ENCODE data around the gene CDH4. TPM values are rescaled to one million over a fixed set of nuclear protein-coding genes. Genes with fewer than 3 reads are reported as not detected.
A peak's percentile ranks its signal among the peaks of the same experiment; 100 is the strongest.

The CDH4 gene
- total and polyA plus RNA-seq, 2 of the 13 experiments (the other 11 are each of a cell fraction or from before 2014, with no cell fraction given) = not detected

GRCh38 chr20:61966492-61967244, 714.6 kb downstream of the CDH4 start (continued):
- TF ChIP-seq ZNF263 (CRISPR knock-in tag; IDR thresholded peaks at IDR 0.05) (peak; percentile 32; the same call in 1 of the 2 replicates), ZNF546 (CRISPR knock-in tag; conservative IDR thresholded peaks at IDR 0.05) (peak; percentile 50; the same call in 1 of the 2 replicates), HMG20B (CRISPR knock-in tag; conservative IDR thresholded peaks at IDR 0.05) (no peak), RBFOX2 (IDR thresholded peaks at IDR 0.05; ENCODE audit: low read depth, low read length) (no peak), RXRB (CRISPR knock-in tag; IDR thresholded peaks at IDR 0.05; ENCODE audit: borderline replicate concordance) (peak; percentile 38; the same call in 1 of the 2 replicates), SP4 (CRISPR knock-in tag; IDR thresholded peaks at IDR 0.05) (peak; percentile 52; the same call in 1 of the 2 replicates), ZXDC (CRISPR knock-in tag; IDR thresholded peaks at IDR 0.05) (no peak; the same call in 1 of the 2 replicates), FOSL1 (CRISPR knock-in tag; IDR thresholded peaks at IDR 0.05; ENCODE audit: borderline replicate concordance) (no peak), MTA1 (CRISPR knock-in tag; IDR thresholded peaks at IDR 0.05; ENCODE audit: borderline replicate concordance) (peak; percentile 44; the same call in 1 of the 2 replicates), ZNF274 (CRISPR knock-in tag; IDR thresholded peaks at IDR 0.05) (0 out of 2 replicates have a peak, but pooled peaks have one; percentile 72), NR2F6 (IDR thresholded peaks at IDR 0.05) (peak; percentile 42; the same call in 1 of the 2 replicates), NR2F6 (CRISPR knock-in tag; IDR thresholded peaks at IDR 0.05) (peak; percentile 26), CBFB (CRISPR knock-in tag; IDR thresholded peaks at IDR 0.05) (no peak), TCF7L2 (IDR thresholded peaks at IDR 0.05; ENCODE audit: low read depth, low read length) (no peak), ZSCAN25 (CRISPR knock-in tag; IDR thresholded peaks at IDR 0.05) (peak; percentile 63; the same call in 1 of the 2 replicates), ZNF501 (CRISPR knock-in tag; IDR thresholded peaks at IDR 0.05) (0 out of 2 replicates have a peak, but pooled peaks have one; percentile 13), ZBTB26 (CRISPR knock-in tag; IDR thresholded peaks at IDR 0.05; ENCODE audit: borderline replicate concordance) (no peak), SUZ12 (IDR thresholded peaks at IDR 0.05; ENCODE audit: low read depth, low read length) (no peak), ZNF510 (CRISPR knock-in tag; IDR thresholded peaks at IDR 0.05; ENCODE audit: low read depth) (no peak), ZFP36 (IDR thresholded peaks at IDR 0.05; ENCODE audit: borderline replicate concordance, low read depth, low read length, partially characterized antibody) (peak; percentile 67), ADNP (CRISPR knock-in tag; IDR thresholded peaks at IDR 0.05) (no peak), ZNF329 (CRISPR knock-in tag; IDR thresholded peaks at IDR 0.05; ENCODE audit: low read depth) (peak; percentile 100), ZZZ3 (CRISPR knock-in tag; IDR thresholded peaks at IDR 0.05; ENCODE audit: borderline replicate concordance) (no peak), MAFG (CRISPR knock-in tag; IDR thresholded peaks at IDR 0.05) (no peak), HDAC1 (CRISPR knock-in tag; IDR thresholded peaks at IDR 0.05) (0 out of 2 replicates have a peak, but pooled peaks have one; percentile 25)
- TF ChIP-seq, protein P1, sequence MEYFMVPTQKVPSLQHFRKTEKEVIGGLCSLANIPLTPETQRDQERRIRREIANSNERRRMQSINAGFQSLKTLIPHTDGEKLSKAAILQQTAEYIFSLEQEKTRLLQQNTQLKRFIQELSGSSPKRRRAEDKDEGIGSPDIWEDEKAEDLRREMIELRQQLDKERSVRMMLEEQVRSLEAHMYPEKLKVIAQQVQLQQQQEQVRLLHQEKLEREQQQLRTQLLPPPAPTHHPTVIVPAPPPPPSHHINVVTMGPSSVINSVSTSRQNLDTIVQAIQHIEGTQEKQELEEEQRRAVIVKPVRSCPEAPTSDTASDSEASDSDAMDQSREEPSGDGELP (IDR thresholded peaks at IDR 0.05; ENCODE audit: borderline replicate concordance, low read depth) = no peak

Measured in HepG2 (cell line).